Prostate gland (tissue), 2 donors: ENCODE data around the gene SEMA6A.

ENCODE experiments used
- CTCF ChIP-seq, 4 experiments: fragments of 200-600 bp in 2 of 4; fragments of 450-650 bp in 2 of 4; sonication (generic) in 2 of 4; IDR thresholded peaks; 1 replicate in 3 of 4; 2 replicates in 1 of 4; pipeline ENCODE4 v1.5.1; 2016 to 2019; ENCODE audit warnings: antibody characterized with exemption in 4 of 4, mild to moderate bottlenecking in 2 of 4, moderate library complexity in 2 of 4
- POLR2A ChIP-seq: fragments of 450-650 bp; IDR thresholded peaks from one replicate; pipeline ENCODE4 v1.6.1; 2016; ENCODE audit warnings: antibody characterized with exemption, mild to moderate bottlenecking
- POLR2AphosphoS5 ChIP-seq: sonication (generic); formaldehyde crosslinking; IDR thresholded peaks from one replicate; pipeline ENCODE4 v1.6.1; 2017; ENCODE audit warnings: antibody characterized with exemption

- TF ChIP-seq CTCF (IDR thresholded peaks at IDR 0.05) (no peak), POLR2A (no peak), POLR2AphosphoS5 (no peak)
These were observed 38.8 kb upstream of the SEMA6A start for GRCh38 chr5:116613445-116613844.
